Measurements from ENCODE around the gene FBXO44. TPM values are rescaled to one million over a fixed set of nuclear protein-coding genes. Genes with fewer than 3 reads are reported as not detected.
A peak's percentile ranks its signal among the peaks of the same experiment; 100 is the strongest.

The FBXO44 gene
- polyA plus RNA-seq, 1 donor = 4.9 TPM

DNA sequence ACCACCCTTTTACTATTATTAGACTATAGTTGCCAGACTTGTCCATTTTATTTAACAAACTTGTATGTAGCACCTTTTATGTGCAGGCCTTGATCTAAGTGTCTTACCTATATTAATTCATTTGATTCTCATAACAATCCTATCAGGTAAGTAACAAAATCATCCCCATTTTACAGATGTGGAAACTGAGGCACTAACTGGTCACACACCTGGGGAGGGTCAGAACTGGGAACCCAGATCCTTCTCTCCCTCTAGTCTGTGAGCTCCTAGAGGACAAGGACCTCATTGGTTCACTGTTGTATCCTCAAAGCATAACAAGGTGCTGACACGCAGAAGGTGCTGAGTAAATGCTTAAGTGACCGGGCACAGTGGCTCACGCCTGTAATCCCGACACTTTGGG is 15.3 kb upstream of the FBXO44 start:
- DNase-seq (ENCODE audit: low read depth) = no peak

GRCh38 chr1:11640101-11640500 is 14.6 kb upstream of the FBXO44 start:
- DNase-seq (ENCODE audit: low read depth) = no peak

DNA sequence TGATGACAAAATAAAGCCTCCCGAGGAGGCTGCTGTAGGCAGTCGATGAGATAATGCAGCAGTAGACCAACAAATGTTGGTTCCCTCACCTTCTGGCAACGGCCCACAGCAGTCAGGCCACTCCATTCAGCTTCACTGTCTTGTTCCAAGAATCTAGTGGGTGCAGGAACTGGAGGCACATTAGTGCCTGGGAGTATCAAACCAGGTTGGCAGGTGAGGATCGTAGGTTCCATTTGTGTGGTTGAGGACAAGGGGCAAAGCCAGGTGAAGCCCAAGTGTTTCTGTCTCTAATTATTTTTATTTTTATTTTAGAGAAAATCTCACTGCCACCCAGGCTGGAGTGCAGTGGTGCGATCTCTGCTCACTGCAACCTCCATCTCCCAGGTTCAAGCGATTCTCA is 13.7 kb upstream of the FBXO44 start:
- DNase-seq (ENCODE audit: low read depth) = no peak

DNA sequence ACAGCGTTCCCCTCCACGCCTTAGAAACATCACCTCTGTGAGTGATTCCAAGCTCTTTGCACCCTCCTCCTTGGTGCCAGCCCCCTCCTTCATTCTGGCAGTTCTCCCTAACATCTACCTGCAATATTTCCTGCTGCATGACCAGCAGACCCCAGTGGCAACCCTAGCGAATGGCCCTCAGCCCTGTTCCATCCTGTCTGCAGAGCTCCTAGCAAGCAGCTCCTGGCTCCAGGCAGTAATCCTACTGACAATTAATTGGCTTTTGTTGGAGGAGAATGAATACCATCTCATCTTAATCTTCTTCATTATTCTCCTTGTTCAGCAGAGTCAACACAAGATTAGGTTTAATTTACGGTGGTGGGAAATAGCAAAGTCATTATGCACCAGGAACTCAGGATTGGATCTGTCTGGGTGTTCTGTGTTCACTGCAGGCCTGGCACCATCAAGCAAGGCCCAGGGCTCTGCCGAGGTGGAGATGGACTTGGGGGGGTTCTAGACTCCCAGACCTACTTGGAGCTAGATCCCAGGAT is 12.8 kb upstream of the FBXO44 start:
- no peak for DNase-seq (ENCODE audit: low read depth)

DNA sequence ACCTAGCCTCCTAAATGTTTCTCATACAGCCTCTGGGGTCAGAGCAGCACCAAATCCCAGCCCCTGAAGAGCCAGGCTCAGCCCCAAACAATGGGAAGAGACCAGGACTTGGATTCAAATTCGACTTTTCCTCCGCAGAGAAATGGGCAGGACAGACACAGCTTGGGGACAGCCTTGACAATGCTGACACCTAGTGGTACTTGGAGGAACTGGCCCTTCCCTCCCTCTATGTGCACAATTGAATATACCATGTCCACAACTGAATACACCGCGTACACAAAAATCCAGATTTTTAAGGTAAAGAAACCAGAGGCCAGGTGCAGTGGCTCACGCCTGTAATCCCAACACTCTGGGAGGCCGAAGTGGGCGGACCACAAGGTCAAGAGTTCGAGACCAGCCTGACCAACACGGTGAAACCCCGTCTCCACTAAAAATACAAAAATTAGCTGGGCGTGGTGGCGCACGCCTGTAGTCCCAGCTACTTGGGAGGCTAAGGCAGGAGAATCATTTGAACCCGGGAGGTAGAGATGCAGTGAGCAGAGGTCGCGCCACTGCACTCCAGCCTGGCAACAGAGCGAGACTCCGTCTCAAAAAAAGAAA is 12.2 kb upstream of the FBXO44 start:
- peak; percentile 31 for DNase-seq (ENCODE audit: low read depth)

GRCh38 chr1:11643782-11644181 is 10.9 kb upstream of the FBXO44 start:
- no peak for DNase-seq (ENCODE audit: low read depth)

DNA sequence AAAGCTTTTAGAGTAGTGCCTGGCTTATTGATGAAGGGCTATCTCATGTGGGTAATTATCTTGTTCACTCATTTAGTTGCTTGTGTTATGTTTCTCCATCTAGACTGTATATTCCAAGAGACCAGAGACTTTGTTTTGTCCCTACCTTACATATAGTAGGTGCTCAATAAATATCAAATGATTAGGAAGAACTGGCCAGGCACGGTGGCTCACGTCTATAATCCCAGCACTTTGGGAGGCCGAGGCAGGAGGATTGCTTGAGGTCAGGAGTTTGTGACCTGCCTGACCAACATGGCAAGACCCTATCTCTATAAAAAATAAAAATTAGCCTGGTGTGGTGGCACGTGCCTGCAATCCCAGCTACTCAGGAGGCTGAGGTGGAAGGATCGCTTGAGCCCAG is 9.4 kb upstream of the FBXO44 start:
- DNase-seq (ENCODE audit: low read depth) = no peak

DNA sequence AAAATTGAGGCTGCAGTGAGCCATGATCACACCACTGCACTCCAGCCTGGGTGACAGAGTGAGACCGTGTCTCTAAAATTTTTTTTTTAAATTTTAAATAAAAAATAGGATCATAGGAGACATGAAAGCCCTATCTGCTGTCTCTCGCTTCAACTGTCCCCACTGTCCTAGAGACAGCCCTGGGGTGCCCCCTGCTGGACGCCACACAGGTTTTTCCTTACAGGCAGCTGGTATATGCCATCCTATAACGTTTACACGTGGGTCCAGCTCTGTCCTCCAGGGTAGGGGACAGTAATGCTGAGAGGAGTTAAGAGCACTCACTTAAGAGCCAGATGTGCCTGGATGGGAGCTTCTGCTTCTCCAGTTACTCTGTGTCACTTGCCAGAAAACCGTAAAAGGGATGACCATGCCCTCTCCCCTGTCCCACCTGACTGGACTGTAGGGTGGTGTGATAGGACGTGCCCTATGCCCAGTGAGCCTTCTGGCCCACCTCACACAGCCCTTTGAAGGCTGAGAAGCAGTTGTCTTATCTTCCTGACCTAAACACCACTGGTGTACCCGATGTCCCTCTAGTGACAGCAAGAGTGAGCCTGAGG is 8.9 kb upstream of the FBXO44 start:
- no peak for DNase-seq (ENCODE audit: low read depth)

DNA sequence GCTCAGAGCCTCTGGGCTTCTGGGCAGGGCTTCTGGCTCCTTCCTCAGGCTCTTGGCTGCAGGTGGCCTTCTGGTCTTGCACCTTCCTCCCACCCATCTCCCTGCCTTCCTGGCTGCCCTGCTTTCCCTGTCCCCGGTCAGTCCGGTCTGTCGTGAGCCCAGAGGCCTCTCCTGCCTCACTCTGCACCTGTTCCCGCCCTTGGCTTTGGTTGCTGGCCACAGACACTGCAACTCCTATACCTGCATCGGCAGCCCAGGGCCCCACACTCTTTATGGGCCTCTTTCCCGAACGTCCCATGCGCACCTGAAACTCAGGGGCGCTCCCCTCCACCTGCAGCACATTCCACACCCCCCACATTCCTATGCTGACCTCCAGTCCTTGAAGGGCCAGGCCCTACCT is 8.4 kb upstream of the FBXO44 start:
- DNase-seq (ENCODE audit: low read depth) = no peak

GRCh38 chr1:11647333-11647732 is 7.3 kb upstream of the FBXO44 start:
- DNase-seq (ENCODE audit: low read depth) = no peak

- DNase-seq (ENCODE audit: low read depth) = no peak
These were observed 6.6 kb upstream of the FBXO44 start for GRCh38 chr1:11648039-11648438.

DNA sequence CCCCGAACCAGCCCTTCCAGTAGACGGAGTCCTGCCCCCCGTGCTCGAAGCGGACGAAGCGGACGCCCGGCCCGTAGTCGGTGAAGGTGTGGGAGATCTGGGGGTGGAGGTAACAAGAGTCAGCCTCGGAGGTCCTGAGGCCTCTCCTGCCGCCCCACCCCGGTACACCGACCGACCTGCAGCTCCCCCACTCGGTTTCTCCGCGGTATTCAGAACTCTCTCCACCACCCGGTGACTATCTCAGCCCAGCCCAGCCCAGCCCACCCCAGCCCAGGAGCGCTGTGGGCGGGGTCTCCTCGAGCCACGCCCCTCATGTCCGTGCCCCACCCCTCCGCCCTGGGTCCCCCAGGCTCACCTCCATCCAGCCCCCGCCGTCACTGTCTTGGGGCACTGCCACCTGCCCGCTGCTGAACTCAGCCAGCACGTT is 5.9 kb upstream of the FBXO44 start:
- no peak for DNase-seq (ENCODE audit: low read depth)

DNA sequence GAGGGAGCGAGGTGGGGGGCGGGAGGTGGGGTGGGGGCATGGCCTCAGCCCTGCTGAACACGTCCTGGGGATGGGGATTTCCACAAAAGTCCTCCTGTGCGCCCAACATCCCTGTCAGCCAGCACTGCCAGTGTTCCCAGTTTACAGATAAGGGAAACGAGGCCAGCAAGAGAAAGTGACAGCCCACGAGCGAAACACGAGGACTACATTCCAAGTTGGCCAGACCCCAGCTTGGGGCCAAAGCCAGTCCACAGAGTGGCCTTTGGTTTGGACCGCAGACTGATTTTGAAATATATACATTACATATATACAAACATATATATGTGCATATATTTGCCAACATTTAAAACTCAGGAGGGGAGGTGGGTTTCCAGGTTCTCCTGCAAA is 5.4 kb upstream of the FBXO44 start:
- no peak for DNase-seq (ENCODE audit: low read depth)

- no peak for DNase-seq (ENCODE audit: low read depth)
These were observed 4.9 kb upstream of the FBXO44 start for GRCh38 chr1:11649624-11650330.

- no peak for DNase-seq (ENCODE audit: low read depth)
These were observed 4.2 kb upstream of the FBXO44 start for GRCh38 chr1:11650331-11650991.

DNA sequence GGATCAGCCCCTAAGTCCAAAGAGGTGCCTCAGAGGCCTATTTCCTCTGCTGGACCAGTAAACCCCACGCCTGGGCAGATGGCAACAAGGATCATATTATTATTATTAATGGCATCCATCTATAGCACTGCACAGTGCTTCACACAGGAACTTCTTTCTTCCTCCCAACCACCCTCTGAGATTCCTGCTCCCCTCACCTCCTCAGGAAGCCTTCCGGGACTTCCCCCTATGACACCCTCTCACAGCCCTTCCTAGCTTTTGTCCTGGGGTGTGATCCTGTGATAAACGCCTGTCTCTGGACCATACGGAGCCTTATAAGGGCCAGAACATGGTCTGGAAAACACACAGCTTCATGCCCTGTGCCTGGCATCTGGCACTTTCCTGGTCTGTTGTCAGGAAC is 3.7 kb upstream of the FBXO44 start:
- no peak for DNase-seq (ENCODE audit: low read depth)

GRCh38 chr1:11652203-11652780 is 2.4 kb upstream of the FBXO44 start:
- DNase-seq (ENCODE audit: low read depth) = no peak

- no peak for DNase-seq (ENCODE audit: low read depth)
These were observed 1.4 kb upstream of the FBXO44 start for GRCh38 chr1:11653101-11653860.

- no peak for DNase-seq (ENCODE audit: low read depth)
These were observed 878 bp upstream of the FBXO44 start for GRCh38 chr1:11653861-11654136.

- no peak for DNase-seq (ENCODE audit: low read depth)
These were observed 497 bp downstream of the FBXO44 start for GRCh38 chr1:11654939-11655808.

GRCh38 chr1:11657654-11658053 is 3.0 kb downstream of the FBXO44 start:
- DNase-seq (ENCODE audit: low read depth) = no peak

All from forelimb muscle (tissue), 1 donor.